NCI-H2081 treated with DMSO at 0.1 percent for 48 hours (cell line): Measurements from ENCODE around the gene SERINC2.

ENCODE experiments used
- DNase-seq: peaks from one replicate; lab custom pipeline; 2025; lab: John Stamatoyannopoulos, UW

The SERINC2 gene

DNA sequence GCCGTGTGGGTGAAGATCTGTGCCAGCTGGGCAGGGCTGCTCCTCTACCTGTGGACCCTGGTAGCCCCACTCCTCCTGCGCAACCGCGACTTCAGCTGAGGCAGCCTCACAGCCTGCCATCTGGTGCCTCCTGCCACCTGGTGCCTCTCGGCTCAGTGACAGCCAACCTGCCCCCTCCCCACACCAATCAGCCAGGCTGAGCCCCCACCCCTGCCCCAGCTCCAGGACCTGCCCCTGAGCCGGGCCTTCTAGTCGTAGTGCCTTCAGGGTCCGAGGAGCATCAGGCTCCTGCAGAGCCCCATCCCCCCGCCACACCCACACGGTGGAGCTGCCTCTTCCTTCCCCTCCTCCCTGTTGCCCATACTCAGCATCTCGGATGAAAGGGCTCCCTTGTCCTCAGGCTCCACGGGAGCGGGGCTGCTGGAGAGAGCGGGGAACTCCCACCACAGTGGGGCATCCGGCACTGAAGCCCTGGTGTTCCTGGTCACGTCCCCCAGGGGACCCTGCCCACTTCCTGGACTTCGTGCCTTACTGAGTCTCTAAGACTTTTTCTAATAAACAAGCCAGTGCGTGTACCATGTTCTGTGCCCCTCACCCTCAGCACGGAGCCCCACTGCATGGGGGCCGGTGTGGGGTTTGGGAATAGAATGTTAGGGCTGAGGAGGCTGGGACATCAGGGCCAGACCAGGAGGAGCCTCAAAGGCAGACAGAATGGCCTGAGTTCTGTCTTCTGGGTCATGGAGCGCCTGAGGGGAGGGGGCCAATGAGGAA lies 21.3 kb downstream of the SERINC2 start:
- DNase-seq, result no peak

DNA sequence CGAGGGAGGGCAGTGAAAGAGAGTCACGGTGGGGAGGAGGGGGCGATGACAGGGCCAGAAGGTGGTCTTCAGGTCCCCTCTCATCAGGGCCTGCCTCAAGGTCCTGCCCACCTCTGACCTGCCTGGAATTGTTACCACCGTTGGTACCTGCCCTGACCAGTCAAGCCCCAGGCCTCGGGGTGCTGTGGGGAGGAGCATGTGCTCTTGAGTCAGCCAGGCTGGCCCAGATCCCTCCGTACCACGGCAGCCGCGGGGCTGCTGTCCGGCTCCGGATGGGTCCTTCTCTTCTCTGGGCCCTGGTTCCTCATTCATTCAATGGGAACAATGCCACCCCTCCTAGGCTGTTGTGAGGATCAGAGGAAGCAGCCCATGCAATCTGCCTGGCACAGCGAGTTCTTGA lies 22.0 kb downstream of the SERINC2 start:
- no peak for DNase-seq

DNA sequence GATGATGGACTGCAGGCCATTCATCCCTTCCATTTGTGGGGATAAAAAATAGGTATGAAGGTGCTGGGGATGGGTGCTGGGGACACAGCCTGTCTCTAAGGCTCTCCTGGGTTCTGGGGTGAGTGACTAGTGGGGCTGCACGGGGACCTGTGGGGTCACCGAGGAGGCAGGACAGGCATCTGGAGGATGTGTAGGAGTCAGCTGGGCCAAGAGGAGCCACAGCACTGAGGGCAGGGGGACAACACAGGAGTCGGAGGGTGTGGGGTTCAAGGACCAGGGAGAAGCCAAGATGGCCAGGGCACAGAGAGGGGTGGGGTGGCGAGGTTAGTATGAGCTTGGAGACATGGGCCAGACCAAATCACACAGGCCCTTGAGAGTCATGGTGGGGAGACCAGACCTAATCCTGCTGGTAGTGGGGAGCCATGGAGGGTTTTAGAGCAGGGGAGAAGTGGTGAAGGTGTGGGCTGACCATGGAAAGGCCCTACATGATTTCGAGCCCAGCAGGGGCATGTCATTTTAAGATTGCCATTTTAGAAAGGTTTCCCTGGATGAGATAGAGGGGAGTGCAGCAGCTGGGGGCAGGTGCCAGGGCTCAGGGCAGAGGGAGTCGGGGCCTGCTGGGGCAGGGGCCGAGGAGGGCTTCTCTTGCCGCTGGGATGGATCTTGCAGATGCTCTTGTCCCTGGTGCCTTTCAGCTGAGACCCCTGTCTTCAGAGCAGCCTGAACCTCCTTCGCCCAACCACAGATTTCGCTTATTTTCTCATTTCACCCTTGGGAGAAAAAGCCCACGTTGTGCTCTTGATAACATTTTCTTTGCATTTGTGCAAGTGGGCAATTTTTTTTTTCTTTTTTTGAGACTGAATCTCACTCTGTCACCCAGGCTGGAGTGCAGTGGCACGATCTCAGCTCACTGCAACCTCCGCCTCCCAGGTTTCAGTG lies 22.7 kb downstream of the SERINC2 start:
- no peak for DNase-seq

DNA sequence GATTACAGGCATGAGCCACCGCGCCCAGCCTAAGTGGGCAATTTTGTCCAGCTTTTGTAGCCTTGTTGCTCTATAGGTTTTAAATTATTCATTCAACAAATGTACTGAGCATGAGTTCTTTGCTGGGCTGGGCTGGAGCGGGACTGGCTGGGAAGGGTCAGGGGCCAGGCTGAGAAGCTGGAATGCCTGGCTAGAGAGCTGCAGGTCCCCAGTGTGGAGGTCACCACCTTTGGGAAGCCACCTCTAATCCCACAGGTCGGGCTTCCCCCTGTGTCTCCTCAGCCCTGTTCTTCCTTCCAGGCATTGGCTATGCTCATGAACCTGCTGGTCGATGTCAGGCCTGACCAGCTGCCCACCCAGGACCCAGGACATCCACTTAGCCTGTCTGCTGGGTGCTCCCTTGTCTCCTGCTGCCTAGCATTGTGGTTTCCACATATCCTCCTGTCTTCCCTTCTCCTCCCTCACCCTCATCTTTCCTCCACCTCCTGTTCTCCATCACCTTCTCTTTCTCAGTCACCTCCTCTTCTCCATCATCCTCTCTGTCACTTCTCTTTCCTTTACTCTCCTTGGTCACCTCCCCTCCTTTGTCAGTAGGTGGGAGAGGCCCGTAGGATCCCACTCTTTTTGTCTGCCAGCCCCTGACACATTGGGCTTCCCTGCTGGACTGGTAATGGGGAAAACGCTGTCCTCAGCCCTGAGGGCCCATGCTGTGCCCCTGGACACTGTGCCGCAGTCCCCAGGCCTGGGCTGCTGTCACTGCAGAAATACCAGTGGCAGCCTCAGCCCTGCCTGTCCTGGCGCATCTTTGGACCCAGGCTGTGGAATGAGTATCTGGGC lies 23.8 kb downstream of the SERINC2 start:
- DNase-seq, result no peak

DNA sequence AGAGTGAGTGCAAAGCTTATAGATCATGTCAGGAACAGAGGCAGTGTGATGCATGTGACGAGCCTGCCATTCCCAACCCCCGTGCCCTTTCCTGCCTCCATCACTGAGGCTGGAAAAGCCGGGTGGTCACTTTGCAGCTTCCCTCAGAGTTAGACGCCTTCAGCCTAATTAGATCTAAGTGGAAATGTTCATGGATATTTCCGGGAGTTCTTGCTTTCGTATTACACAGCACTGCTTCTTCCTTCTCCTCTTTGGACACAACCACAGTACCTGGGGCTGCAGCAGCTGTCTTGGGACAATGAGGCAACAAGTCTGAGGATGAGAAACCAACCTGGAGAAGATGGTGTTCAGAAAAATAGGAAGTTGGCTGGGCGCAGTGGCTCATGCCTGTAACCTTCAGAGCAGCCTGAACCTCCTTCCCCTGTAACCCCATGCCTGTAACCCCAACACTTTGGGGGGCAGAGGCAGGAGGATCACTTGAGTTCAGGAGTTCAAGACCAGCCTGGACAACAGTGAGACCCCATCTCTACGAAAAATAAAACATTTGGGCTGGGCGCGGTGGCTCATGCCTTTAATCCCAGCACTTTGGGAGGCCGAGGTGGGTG lies 24.5 kb downstream of the SERINC2 start:
- DNase-seq, result no peak

DNA sequence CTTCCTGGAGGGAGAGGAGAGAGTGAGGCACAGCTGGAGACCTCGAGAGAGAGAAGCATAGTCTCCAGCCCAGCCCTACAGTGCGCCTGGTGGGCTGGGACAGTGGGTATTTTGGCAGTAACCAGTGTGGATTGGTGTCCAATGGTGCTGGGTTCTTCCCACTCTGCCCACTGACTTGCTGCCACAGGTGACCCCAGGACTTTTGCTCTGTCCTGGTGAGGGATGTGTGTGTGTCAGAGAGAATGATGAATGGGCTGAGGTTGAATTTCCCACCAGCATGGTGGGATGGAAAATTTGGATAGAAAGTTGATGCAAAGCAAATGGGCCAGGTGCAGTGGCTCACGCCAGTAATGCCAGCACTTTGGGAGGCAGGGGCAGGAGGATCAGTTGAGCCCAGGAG lies 26.3 kb downstream of the SERINC2 start:
- no peak for DNase-seq

DNA sequence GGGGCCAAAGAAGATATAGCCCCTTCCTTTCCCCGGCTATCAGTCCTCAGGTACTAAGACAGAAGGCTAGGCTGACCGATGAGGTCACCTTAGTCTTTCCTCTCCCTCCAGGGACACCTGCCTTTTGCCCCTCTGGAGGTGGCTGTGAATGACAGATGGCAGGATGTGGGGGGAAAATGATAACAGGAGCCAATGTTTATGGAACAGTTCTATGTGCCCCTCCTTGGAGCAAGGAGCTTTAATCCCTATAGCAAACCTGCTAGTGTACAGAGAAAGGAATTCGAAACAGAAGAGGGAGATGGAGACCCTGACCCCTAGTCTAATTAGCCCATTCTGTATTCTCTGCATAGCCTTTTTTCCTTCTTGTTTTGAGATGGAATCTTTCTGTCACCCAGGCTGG lies 28.1 kb downstream of the SERINC2 start:
- no peak for DNase-seq

DNA sequence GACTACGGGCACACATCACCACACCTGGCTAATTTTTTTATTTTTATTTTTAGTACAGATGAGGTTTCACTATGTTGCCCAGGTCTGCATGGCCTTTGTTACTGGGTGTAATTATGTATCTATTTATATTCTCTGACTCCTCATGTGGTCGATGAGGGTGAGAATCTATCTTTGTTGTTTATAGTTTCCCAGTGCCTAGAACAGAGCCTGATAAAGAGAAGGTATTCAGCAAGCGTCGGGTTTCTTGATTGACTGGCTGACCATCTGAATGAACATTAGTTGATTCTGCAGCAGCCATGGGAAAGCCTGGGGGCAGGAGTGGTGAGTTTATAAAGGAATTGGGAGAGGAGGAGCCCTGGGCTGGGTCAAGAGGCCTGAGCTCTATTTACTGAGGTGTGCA lies 28.5 kb downstream of the SERINC2 start:
- no peak for DNase-seq

DNA sequence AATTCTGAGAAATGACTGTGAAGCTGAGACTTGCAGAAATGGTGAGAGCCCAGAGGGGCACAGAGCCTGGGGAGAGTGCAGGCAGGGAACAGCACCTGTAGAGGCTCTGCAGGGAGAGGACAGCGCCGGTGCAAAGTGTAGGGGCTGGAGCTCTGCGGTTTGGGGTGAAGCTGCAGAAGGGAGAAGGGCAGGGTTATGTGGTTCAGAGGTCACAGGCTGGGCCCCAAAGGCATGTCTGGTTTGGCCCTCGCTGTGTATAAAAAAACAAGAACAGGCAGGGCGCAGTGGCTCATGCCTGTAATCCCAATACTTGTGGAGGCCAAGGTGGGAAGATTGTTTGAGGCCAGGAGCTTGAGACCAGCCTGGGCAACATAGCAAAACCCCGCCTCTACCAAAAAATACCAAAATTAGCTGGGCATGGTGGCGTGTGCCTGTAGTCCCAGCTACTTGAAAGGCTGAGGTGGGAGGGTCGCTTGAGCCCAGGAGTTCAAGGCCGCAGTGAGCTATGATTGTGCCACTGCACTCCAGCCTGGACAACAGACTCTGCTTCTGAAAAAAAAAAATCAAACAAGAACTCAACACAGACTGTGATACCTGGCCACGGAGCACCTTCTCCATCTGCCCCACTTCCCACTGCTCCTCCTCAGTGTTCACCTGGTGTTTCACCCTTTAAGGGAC lies 29.1 kb downstream of the SERINC2 start:
- DNase-seq, result no peak

DNA sequence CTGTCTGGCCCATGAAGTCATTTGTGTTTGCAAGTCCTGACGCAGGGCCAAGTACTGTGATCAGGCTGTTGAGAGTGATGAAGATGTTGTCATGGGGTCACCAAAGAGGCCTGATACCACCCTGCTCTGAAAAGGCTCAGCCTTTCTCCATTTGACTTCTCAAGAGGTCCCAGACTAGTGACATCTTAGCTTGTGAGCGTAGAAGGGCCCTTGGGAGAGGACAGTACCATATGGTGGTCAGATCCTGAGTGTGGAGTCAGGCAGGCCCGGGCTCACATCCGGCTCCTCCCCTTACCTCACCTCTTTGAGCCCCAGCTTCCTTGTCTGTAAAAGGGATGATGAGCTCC lies 29.6 kb downstream of the SERINC2 start:
- no peak for DNase-seq

DNA sequence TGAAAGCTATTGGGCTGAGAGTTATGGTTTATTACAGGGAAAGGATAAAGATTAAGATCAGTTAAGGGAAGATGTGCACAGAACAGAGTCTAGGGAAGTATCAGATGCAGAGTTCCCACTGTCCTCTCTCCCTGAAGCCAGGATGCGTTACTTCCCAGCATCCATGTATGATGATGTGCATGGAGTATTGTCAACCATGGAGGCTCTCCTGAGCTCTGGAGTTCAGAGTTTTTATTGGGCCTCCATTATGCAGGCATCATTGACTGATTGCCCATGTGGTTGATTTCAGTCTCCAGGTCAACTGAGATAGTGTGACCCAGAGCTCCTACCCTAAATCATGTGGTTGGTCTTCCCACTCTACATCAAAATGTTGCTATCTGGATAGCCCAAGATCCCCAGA lies 30.7 kb downstream of the SERINC2 start:
- no peak for DNase-seq

DNA sequence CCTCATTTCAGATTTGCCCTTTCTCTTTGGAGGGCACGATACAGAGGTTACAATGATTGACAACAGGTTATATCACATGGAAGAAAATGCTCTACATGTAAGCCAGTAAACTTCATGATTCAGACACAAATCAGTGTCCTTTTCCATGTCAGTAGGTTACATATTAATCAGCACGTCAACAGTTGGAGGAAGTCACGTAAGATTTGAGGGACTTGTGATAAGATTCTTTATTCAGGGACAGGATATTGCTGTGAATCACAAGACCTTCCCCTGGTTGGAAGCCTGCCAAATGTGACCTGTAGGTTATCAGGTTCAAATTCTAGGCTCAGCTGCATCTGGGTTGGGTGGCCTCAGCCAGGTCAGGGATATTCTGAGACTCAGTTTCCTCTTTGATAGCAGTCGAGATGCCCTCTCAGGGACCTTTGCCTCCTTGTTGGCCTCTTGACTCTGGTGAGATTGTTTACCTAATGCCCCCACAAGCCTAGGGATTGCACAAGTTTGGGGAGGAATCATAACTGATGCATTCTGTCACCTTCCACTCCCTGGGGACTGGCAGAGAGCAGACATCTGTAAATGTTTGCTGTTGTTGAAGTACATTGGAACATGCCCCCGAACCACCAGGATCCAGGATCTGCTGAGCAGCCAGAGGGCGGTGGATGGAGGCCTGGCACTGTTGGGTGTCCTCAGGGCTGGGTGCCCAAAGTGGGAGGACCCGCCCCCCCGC lies 31.9 kb downstream of the SERINC2 start:
- DNase-seq, result no peak

DNA sequence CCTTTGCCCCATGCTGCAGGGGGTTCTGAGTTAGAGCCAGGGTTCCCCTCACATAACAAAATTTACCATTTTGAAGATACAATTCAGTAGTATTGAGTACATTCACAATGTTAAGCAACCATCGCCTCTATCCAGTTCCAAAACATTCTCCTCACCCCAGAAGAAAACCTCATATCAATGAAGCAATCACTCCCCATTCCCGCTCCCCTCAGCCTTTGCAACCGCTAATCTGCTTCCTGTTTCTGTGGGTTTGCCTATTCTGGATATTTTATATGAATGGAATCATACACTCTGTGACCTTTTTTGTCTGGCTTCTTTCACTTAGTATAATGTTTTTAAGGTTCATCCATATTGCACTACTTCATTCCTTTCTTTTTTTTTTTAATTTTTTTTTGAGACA lies 32.9 kb downstream of the SERINC2 start:
- DNase-seq, result no peak

DNA sequence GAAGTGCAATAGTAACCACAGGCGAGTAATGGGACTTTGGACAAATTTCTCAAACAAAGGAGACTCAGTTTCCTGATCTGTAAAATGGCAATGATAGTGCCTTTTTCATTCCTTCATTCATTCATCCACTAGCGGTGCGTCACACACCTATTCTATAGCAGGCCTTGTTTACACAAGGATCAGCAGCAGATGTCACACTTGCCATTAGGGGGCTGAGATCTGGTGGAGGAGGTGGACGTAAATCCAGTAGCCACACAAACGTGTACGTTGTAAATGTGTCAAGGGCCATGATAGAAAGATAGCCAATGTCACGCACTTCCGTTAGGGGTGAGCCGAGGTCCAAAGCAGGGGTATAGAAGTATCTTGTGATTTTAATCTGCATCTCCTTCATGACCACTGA lies 34.2 kb downstream of the SERINC2 start:
- DNase-seq, result no peak

DNA sequence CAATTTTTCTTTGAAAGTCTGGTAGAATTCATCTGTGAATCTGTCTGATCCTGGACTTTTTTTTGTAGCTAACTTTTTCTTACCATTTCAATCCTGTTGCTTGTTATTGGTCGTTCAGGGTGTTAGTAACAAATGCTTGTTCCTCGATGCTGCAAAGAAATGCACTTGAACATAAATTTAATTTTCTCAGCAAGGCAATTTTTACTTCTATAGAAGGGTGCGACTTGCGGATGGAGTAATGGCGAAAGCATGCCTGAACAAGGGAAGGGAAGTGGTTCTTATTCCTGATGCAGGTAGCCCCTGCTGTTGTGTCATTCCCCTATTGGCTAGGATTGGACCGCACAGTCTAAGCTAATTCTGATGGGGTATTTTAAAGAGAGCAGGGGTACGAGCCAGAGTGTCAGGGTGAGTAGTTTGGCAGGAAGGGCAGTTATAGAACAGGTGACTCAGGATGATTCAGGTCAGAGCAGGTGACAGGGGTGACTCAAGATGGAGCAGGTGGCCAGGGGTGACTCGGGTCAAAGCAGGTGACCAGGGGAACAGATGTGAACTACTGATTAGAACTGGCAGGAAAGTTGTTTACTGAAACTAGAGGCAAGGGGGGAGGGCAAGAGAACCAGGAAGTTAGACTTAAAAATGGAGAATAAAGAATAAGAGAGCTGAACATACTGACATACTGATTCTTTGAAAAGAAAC lies 40.5 kb downstream of the SERINC2 start:
- no peak for DNase-seq

DNA sequence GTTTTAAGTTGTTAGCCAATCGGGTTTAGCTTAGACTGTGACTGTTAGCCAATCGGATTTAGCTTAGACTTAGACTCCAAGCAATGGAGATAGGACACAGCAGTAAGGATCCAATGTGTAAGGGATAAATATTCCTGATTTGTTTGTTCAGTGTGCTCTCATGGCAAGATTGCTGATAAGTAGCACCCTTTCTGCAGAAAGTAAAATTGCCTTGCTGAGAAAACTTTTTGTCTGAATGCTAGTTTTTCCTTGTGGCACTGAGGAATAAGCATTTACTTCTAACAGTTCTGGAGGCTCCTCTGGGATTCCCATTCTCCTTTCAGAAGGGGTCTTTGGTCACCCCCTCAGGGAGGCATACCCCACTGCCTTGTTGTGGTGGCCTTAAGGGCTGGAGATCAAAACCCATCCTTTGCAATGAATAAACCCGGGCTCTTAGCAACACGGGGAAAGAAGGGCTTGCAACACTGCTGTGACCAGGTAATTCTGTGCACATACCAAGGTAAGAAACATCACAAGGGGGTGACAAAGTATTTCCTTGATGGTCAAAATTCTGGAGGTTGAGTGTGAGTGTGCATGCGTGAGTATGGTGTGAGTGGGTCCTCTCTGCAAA lies 45.4 kb downstream of the SERINC2 start:
- no peak for DNase-seq

DNA sequence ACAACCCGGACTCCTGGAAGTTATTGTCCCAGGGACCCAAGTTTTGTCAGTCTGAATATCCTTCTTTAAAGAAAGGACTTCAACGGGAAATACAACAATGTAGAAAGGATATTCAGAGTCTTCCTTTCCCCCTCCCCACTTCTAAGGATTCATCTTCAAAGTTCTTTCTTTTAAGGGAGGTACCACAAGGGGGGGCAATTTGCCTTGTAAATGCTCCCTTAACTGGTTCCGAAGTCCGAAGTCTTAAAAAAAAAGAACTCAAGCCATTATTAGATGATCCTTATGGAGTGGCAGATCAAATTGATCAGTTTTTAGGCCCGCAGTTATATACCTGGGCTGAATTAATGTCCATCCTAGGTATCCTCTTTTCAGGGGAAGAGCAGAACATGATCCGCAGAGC lies 47.0 kb downstream of the SERINC2 start:
- DNase-seq, result no peak

DNA sequence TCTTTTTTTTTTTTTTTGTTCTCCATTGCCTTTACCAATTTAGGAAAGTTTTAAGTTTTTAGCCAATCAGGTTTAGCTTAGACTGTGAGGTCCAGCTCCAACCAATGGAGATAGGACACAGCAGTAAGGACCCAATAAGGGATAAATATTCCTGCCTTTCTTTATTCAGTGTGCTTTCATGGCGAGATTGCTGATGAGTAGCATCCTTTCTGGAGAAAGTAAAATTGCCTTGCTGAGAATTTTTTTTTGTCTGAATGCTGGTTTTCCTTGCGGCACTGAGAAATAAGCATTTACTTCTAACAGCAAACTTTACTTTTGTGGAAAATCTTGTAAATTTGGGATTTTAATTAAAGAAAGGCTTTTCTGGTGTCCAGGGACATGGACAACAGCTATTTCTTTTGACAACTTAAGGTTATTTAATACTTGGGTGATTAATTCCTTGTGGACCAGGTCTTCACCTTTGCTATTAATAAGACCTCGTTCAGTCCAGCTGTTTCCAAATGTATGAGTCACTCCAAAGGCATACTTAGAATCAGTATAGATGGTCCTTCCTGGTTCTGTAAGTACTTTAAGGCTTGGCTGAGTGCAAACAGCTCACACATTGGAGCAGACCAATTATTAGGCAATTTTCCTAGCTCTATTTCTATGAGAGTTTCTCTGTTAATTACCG lies 54.1 kb downstream of the SERINC2 start:
- no peak for DNase-seq

DNA sequence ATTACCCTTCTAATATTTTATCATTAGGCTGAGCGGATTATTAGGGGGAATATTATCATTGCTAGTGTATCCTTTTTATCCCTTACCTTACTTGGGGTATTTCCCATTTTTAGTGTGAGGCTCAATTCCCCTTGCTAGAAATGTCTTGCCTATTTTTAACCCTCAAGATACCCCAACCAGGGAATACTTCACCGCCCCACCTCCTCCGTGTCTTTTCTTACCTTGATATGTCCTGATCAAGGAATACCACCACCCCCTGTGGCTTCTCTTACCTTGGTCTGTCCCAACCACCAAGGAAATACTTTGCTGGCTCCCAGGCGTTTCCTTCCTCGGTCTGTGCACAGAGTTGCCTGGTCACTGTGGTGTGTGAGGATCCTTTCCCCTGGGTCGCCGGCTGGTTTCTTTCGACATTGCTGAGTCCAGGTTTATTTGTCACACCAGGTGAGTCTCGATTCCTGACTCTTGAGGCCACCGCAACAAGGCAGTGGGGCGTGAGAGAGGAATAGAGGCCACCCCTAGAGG lies 57.8 kb downstream of the SERINC2 start:
- DNase-seq, result no peak
